MCF 10A (cell line): ENCODE results near the gene NAPB. TPM values are rescaled to one million over a fixed set of nuclear protein-coding genes. Genes with fewer than 3 reads are reported as not detected.
"Not testable (repeated sequence)": the region's sequence is repeated elsewhere in the genome, so short reads cannot be mapped to it uniquely, and the experiment has no call there.

Source experiments
- Bru-seq: library from RNA; stranded (reverse); fragments of 400-500 nt; gene quantifications from one replicate; lab custom pipeline; 2021; lab: Mats Ljungman, UMichigan
- BruChase-seq, 2 experiments: library from RNA; stranded (reverse); fragments of 400-500 nt; gene quantifications; one replicate each; lab custom pipeline; 2021; lab: Mats Ljungman, UMichigan
- BruUV-seq: library from RNA; stranded (reverse); fragments of 400-500 nt; replicated peaks from 2 replicates; lab custom pipeline; 2021; lab: Mats Ljungman, UMichigan
- CTCF ChIA-PET: fragments of 300-600 bp; sonication (Branson Sonifier 250); formaldehyde crosslinking; extraction: SDS; loops from one replicate; lab custom pipeline; 2021; ENCODE audit warnings: antibody characterized with exemption, inconsistent platforms; lab: Yijun Ruan, JAX
- POLR2A ChIA-PET: fragments of 300-600, 350-650 bp; sonication (Branson Sonifier 250); formaldehyde crosslinking; extraction: SDS; loops from one replicate; lab custom pipeline; 2020; ENCODE audit warnings: antibody characterized with exemption, inconsistent platforms; lab: Yijun Ruan, JAX
- DNase-seq: peaks from one replicate; pipeline ENCODE4 v3.0.0-alpha.2; 2018; ENCODE audit not compliant: unreplicated experiment
- H3K27ac Mint-ChIP-seq: one replicate; pipeline ENCODE4 v1.8.0; 2022; ENCODE audit warnings: mild to moderate bottlenecking, low read depth, mixed read lengths; ENCODE audit not compliant: unreplicated experiment
- H3K27me3 Mint-ChIP-seq: one replicate; pipeline ENCODE4 v1.8.0; 2022; ENCODE audit warnings: mixed read lengths; ENCODE audit not compliant: insufficient read depth, unreplicated experiment
- H3K36me3 Mint-ChIP-seq: one replicate; pipeline ENCODE4 v1.8.0; 2022; ENCODE audit warnings: mild to moderate bottlenecking, moderate library complexity, mixed read lengths; ENCODE audit not compliant: insufficient read depth, unreplicated experiment
- H3K4me1 Mint-ChIP-seq: one replicate; pipeline ENCODE4 v1.8.0; 2022; ENCODE audit warnings: mixed read lengths; ENCODE audit not compliant: insufficient read depth, unreplicated experiment
- H3K4me3 Mint-ChIP-seq: one replicate; pipeline ENCODE4 v1.8.0; 2022; ENCODE audit warnings: mild to moderate bottlenecking, moderate library complexity, mixed read lengths; ENCODE audit not compliant: unreplicated experiment
- H3K9me3 Mint-ChIP-seq: one replicate; pipeline ENCODE4 v1.8.0; 2022; ENCODE audit warnings: mixed read lengths; ENCODE audit not compliant: unreplicated experiment
- intact Hi-C: fragments of 100-400 bp; cut with micrococcal nuclease; formaldehyde crosslinking; loops from 2 replicates; pipeline ENCODE4 v1.14.1; 2022
- long read RNA-seq: library from polyadenylated mRNA; stranded (forward); transcript quantifications from one replicate; pipeline ENCODE4 v2.0.0, GENCODE V29; 2022
- total RNA-seq: library from RNA; stranded (reverse); gene quantifications from 2 replicates; pipeline ENCODE4 v1.2.3, GENCODE V29; 2022
- TF ChIP-seq, protein P1 (sequence below): fragments of 200-600 bp; IDR thresholded peaks from one replicate; pipeline ENCODE4 v1.8.0; 2022; ENCODE audit warnings: antibody characterized with exemption, mild to moderate bottlenecking; ENCODE audit not compliant: unreplicated experiment

NAPB gene
- total RNA-seq (9.6 and 10.9 TPM in 2 replicates), Bru-seq, nascent RNA (percentile 76 among the genes with signal in this experiment), BruChase-seq, experiment 1, labeled RNA remaining after a 6-hour chase (percentile 72 among the genes with signal in this experiment), BruChase-seq, experiment 2, labeled RNA remaining after a 2-hour chase (percentile 89 among the genes with signal in this experiment)
- long read RNA-seq, partial matches to known transcripts = 2 of 17 reads
- long read RNA-seq, other reads (novel, unspliced or antisense) = 9 of 17 reads

DNA sequence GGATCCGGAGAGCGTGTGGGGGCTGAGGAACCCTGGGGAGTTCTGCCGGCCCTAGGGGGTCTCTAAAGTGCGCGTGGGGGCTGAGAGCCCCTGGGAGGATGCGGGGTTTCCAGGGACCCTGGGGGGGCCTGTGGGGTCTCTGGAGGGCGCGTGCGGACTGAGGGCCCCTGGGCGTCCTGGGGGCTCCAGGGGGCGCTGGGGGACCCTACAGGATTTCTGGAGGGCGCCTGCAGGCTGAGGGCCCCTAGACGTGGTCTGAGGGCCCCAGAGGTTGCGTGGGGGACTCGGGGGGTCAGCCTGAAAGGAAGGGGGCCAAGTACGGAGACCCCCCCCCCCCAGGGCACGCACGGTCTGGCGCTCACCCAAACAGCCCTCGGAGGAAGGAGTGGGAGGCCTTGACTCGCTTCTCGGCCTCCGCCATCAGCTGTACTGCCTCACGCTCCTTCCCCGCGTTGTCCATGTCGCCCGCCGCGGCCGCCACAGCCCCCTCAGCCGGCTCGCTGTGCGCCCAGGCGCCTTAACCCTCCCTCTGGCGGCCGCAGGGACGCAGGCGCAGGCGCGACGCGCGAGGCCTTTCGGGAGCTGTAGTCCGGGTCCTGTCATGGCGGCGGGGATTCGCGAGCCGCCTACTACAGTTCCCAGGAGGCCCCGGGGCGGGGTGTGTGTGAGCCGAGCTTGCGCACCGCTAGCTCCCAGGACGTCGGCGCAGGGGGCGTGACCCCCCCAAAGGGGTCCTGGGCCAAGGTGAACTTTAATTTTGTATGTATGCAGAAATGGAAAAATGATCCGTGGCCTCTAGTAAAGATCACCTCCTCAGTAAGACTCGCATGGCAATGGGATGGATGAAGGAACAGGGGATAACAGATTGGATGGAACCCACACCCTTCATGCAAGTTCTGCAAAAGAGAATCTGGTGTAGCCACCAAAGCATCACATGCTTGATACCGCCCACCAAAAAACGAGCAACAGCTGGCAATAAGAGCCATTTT lies at the start of gene NAPB:
TSS of gene NAPB (minus strand) at position 546 of the 989 bp plus-strand sequence. CDS start at position 460, 86 bp downstream.
- H3K9me3 Mint-ChIP-seq = no peaks in the 10 kb centered on the region
- peaks cover 6% of the 10 kb centered on the region for H3K36me3 Mint-ChIP-seq
- ChIA-PET POLR2A (interaction anchor here (0.6 to 10.1 kb wide), 33 partner anchors 10 to 1826 kb away, joined by 3 to 261 read pairs (median 4); partner anchors contain the start of genes GZF1 and NXT1), CTCF (interaction anchor here (0.6 to 7.2 kb wide), 24 partner anchors 10 to 1600 kb away, joined by 3 to 60 read pairs (median 4); no protein-coding TSS in a partner anchor)
- peak within 1 kb of the TSS; percentile 78 for H3K4me3 Mint-ChIP-seq
- TF ChIP-seq, protein P1, sequence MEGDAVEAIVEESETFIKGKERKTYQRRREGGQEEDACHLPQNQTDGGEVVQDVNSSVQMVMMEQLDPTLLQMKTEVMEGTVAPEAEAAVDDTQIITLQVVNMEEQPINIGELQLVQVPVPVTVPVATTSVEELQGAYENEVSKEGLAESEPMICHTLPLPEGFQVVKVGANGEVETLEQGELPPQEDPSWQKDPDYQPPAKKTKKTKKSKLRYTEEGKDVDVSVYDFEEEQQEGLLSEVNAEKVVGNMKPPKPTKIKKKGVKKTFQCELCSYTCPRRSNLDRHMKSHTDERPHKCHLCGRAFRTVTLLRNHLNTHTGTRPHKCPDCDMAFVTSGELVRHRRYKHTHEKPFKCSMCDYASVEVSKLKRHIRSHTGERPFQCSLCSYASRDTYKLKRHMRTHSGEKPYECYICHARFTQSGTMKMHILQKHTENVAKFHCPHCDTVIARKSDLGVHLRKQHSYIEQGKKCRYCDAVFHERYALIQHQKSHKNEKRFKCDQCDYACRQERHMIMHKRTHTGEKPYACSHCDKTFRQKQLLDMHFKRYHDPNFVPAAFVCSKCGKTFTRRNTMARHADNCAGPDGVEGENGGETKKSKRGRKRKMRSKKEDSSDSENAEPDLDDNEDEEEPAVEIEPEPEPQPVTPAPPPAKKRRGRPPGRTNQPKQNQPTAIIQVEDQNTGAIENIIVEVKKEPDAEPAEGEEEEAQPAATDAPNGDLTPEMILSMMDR = peak; percentile 39
- peak within 1 kb of the TSS; percentile 90 for H3K27ac Mint-ChIP-seq
- H3K27me3 Mint-ChIP-seq = no peaks in the 10 kb centered on the region
- DNase-seq = peak; percentile 92
- peaks cover 9% of the 10 kb centered on the region for H3K4me1 Mint-ChIP-seq
- no TSS peak for BruUV-seq
- intact Hi-C loops = loop anchor here (5.0 kb wide), 2 partner anchors 59 to 201 kb away; partner anchors contain the start of gene GZF1

DNA sequence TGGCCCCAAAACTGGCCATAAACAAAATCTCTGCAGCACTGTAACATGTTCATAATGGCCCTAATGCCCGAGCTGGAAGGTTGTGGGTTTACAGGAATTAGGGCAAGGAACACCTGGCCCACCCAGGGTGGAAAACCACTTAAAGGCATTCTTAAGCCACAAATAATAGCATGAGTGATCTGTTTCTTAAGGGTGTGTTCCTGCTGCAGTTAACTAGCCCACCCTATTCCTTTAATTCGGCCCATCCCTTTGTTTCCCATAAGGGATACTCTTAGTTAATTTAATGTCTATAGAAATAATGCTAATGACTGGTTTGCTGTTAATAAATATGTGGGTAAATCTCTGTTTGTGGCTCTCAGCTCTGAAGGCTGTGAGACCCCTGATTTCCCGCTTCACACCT lies 45.7 kb upstream of the NAPB start:
- H3K4me3 Mint-ChIP-seq, POLR2A ChIA-PET, H3K4me1 Mint-ChIP-seq, H3K36me3 Mint-ChIP-seq, DNase-seq, BruUV-seq, H3K27me3 Mint-ChIP-seq, H3K9me3 Mint-ChIP-seq, intact Hi-C loops, H3K27ac Mint-ChIP-seq: not testable (repeated sequence)
- CTCF ChIA-PET = interaction anchor here (1.3 to 2.8 kb wide), 2 partner anchors 25 to 27 kb away, joined by 3 to 13 read pairs; no protein-coding TSS in a partner anchor

DNA sequence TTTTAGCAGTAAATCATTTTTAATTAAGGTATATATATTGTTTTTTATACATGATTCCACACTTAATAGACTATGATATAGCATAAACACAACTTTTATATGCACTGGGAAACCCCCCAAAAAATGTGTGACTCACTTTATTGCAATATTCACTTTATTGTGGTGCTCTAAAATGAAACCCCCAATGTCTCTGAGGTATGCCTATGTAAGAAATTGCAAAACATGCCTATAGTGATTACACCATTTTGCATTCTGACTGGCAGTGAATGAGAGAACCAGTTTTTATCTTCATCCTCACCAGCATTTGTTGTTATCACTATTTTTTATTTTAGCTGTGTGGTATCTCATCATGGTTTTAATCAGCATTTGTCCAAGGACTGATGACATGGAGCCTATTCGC lies 39.9 kb upstream of the NAPB start:
- Mint-ChIP-seq H3K27me3 (no peaks in the 10 kb centered on the region), H3K4me1 (no peaks in the 10 kb centered on the region), H3K36me3 (peaks cover 5% of the 10 kb centered on the region), H3K9me3 (no peaks in the 10 kb centered on the region), H3K27ac (no peak overlapping the region), H3K4me3 (no peak overlapping the region)
- CTCF ChIA-PET = interaction anchor here (0.8 to 4.5 kb wide), 3 partner anchors 20 to 295 kb away, joined by 3 to 30 read pairs (median 4); partner anchors contain the start of gene CSTL1
- POLR2A ChIA-PET = no interaction called here
- intact Hi-C loops = no loop called here
- BruUV-seq = no TSS peak
- TF ChIP-seq, protein P1 = no peak
- DNase-seq = peak; percentile 6

DNA sequence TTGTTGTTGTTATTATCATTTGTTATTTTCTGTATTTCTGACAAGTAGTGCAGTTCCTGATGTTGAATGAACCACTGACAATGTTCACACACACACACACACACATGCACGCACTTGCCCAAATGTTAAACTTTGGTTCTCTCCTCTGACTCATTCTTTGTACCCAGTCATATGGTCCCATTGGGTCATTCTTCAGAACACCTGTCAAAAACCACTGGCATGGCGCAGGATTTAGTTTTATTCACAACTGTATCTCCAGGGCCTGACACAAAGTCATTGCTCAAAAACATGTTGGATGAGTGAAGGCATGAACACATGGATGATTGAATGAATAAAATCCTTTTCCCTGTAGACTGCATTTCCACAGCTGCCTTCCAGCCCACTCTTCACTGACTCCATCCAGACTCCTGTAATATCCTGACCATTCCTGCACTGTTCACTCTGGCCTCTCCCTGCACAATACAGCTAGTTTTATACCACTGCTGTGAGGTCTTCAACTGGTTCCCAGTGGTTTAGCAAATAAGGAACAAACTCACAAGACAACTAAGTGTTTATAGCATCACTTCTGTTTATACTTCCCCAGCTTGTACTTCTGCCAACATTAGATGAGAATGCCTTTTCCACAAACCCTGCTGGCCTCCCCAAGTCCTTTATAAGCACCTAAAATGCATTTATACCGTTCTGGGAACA lies 38.3 kb upstream of the NAPB start:
- DNase-seq = peak; percentile 18
- ChIA-PET POLR2A (interaction anchor here (0.6 to 0.8 kb wide), 2 partner anchors 12 to 1837 kb away, joined by 3 read pairs; no protein-coding TSS in a partner anchor), CTCF (interaction anchor here (0.5 to 4.5 kb wide), 6 partner anchors 13 to 1622 kb away, joined by 3 to 30 read pairs (median 6); partner anchors contain the start of gene CSTL1)
- no peaks in the 10 kb centered on the region for H3K27me3 Mint-ChIP-seq
- TF ChIP-seq, protein P1 = no peak
- H3K27ac Mint-ChIP-seq = no peak overlapping the region
- intact Hi-C loops = no loop called here
- no TSS peak for BruUV-seq
- no peaks in the 10 kb centered on the region for H3K9me3 Mint-ChIP-seq
- H3K4me3 Mint-ChIP-seq = no peak overlapping the region
- no peaks in the 10 kb centered on the region for H3K4me1 Mint-ChIP-seq
- H3K36me3 Mint-ChIP-seq = peaks cover 5% of the 10 kb centered on the region
